B cell (primary cell): ENCODE results near the gene PAX6.

Experiments used
- CTCF ChIP-seq: fragments of 200-600 bp; IDR thresholded peaks from one replicate; pipeline ENCODE4 v1.8.0; 2022; ENCODE audit warnings: antibody characterized with exemption, mild to moderate bottlenecking
- EZH2 ChIP-seq: IDR thresholded peaks from 2 replicates; pipeline ENCODE4 v1.6.1; 2012; ENCODE audit warnings: borderline replicate concordance, low read depth, mild to moderate bottlenecking, moderate library complexity, low read length; ENCODE audit not compliant: insufficient read depth, poor library complexity, severe bottlenecking

GRCh38 chr11:31822927-31823643 is 12.0 kb upstream of the PAX6 start:
- no peak for TF ChIP-seq CTCF
- no peak for TF ChIP-seq EZH2
